Measurements from ENCODE around the gene PRM3.

GRCh38 chr16:11296706-11297491, 23.5 kb upstream of the PRM3 start:
- TF ChIP-seq SP1 (IDR thresholded peaks at IDR 0.05), result no peak
- no peak for TF ChIP-seq ELF4 (IDR thresholded peaks at IDR 0.05)
- no peak for TF ChIP-seq SUZ12 (IDR thresholded peaks at IDR 0.05)
- no peak for TF ChIP-seq HDGF (IDR thresholded peaks at IDR 0.05; ENCODE audit: borderline replicate concordance)
- TF ChIP-seq ZNF384 (IDR thresholded peaks at IDR 0.05), result no peak
- TF ChIP-seq PKNOX1 (IDR thresholded peaks at IDR 0.05), result no peak
- no peak for TF ChIP-seq FOXA1 (IDR thresholded peaks at IDR 0.05)
- no peak for TF ChIP-seq BHLHE40 (IDR thresholded peaks at IDR 0.05; ENCODE audit: borderline replicate concordance)
- no peak for TF ChIP-seq FOXK2 (IDR thresholded peaks at IDR 0.05)
- no peak for TF ChIP-seq FOXM1 (IDR thresholded peaks at IDR 0.05; ENCODE audit: borderline replicate concordance)
- TF ChIP-seq LEF1 (IDR thresholded peaks at IDR 0.05; ENCODE audit: borderline replicate concordance), result no peak
- TF ChIP-seq ARNT (IDR thresholded peaks at IDR 0.05), result no peak
- no peak for TF ChIP-seq CTBP1 (IDR thresholded peaks at IDR 0.05; ENCODE audit: borderline replicate concordance)
